HG03521 (cell line): ENCODE data around the gene CHMP1A.

ENCODE experiments used
- ATAC-seq: cut with Tn5 transposase; IDR thresholded peaks from one replicate; pipeline ENCODE4 v1.9.1; 2021; ENCODE audit warnings: mild to moderate bottlenecking, moderate library complexity; ENCODE audit not compliant: unreplicated experiment

The CHMP1A gene

DNA sequence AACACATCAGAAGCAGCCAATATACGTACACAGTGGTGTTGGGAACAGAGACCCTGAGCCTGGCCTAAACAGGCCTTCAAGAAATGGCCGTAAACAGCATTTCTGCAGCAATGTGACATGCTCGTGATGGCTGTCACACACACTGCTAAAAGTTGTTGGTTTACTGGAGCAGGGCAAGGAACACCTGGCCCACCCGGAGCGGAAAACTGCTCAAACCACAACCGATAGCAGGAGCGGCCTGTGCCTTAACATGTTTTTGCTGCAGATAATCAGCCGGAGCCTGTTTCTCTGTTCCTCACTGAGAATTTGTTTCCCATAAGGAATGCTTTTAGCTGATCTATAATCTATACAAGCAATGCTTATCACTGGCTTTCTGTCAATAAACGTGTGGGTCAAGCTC, 50.1 kb downstream of the CHMP1A start:
- ATAC-seq, result no peak

DNA sequence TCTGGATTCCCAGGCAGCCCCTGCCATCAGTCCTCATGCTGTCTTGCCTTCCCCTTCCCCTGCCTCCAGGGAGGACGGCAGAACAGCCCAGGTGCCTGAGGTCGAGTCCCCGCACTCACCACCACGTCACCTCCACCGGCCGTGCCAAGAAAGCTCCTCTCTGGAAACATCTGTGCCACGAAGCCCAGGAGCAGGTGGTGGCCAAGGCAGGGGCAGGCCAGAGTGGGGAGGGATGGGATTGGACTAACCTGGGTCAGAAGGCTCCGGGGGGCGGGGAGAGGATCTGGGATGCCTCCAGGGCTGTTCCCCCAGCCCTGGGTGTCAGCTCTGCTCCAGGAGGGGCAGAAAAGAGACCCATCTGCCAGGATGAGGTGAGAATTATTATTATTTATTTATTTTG, 51.5 kb downstream of the CHMP1A start:
- ATAC-seq, result no peak

DNA sequence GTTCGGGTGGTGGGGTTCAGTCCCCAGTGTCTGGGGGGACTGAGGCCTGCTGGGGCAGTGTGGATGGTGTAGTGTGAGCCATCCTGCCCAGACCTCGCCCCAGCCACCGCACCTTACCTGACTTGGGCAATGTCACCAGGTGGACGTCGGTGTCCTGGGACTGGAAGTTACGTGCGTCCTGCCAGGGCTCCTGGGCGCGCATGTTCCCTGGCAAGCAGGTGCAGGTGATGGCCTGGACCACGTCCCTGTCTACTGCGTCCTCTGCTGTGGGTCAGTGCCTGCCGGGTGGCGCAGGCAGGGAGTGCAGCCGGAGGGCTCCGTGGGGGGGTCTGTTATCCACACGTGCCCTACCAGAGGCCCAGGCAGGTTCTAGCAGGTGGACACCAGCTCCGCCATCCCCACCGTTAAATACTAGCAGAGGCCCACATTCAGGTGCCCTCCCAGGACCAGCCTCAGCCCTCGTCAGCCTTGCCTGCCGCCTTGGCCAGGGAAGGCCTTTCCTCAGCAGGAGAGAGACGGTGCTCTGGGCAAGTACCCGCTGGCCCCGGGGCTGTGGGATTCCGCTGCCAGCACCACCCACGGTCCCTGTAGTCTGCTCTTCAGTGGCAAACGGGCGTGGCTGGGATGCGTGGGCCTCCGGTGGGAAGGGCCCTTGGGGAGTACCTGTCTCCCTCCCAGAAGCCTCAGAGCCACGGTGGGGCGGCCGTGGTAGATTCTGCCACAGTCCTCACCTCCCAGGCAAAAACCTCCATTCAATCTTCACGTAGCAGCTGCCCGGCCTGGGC, 52.1 kb downstream of the CHMP1A start:
- ATAC-seq, result no peak

DNA sequence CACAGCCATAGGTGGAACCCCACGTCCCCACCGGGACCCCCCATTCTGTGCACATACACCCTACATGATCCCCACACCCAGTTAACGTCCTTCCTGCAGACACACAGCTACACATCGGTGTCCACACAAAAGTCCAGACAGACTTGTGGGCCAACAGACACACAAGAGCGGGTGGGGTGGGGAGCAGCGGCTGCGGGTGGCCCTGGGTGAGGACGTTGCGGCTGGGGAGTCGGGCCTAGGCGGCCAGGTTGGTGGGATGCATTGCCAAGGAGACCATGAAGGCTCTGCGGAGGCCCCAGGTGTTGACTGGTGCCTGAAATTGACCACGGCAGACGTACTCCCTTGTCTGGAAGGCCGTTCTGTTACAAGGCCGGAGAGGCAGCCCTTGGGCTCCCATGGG, 52.7 kb downstream of the CHMP1A start:
- no peak for ATAC-seq

DNA sequence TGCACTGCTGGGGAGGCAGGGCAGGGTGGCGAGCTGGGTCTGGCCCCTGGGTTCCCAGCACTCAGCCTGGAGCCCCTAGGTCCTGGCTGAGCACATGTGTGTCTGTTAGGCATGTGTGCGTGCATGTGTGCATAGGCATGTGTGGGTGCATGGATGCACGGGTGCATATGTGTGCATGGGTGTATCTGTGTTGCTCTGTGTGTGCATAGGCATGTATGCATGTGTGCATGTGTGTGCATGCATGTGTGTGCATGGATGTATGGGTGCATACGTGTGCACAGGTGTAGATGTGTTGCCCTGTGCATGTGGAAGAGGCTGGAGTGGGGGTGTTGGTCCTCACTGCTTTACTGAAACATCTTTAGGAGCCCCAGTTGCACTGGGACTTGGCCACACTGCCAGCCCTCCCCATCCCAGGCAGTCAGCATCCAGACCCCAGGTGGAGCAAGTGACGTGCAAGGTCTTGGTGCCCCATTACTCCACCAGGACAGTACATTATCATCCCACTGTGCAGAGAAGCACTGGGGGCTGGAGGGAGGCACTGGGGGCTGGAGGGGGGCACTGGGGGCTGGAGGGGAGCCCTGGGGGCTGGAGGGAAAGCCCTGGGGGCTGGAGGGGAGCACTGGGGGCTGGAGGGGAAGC, 54.4 kb downstream of the CHMP1A start:
- no peak for ATAC-seq

DNA sequence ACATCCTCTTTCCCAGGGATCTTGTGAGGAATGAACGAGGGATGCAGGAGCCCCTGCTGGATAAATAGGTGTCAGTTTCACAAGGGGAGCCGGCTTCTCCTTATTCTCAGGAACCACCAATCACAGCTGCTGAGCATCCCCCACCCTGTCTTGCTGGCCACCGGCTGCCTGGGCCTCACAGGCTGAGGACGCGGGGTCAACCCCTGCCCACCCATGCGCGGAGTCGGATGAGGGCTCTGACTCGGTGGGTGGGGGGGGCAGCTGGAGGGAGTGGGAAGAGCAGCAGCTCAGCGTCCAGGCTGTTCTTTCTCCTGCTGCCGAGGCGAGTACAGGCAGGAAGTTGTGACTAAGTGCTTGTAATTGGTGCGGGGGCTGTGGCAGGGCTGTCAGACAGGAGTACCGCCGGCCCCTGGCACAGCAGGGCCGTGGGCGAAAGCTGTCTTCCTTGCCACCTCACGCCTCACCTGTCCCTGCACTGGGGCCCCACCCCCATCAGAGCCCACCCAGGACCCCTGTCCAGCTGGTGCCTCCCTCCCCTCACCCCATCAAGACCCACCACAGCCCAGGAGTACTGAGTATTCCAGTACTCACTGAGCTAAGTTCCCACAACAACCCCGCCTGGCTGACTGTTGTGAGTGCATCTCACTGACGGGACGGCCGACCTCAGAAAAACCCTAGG, 55.1 kb downstream of the CHMP1A start:
- ATAC-seq, result no peak

DNA sequence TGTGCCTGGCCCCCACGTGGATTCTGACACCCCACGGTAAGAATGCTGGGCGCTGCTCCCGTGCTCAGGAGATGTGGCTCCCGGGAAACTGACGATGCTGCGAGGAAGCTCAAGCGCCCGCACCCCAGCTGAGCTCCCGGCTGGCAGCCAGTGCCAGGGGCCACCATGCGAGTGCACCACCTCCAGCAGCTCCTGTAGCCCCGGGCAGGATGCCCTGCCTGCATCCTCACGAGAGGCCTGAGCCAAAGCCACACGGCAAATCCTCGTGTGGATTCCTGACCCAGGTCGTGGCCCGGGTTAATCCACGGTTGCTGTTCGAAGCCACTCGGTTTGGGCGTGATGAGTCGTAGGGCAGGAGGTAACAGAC, 55.6 kb downstream of the CHMP1A start:
- ATAC-seq, result no peak

DNA sequence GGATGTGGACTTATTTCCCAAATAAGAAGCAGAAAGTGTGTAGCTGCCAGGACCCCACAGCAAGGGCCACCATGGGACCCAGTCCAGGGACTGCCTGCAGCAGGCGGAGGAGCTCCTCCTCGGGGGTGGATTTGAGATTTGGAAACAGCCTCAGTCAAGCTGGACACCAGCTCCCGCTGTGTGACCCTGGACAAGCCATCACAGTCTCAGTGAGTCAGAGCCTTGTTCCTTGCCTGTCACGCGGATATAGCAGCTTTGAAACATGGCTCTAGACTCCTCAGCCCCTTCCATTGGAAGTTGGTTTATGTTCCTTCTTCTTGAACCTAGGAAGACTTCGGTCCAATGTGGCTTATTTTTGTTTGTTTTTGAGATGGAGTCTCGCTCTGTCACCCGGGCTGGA, 56.6 kb downstream of the CHMP1A start:
- no peak for ATAC-seq

DNA sequence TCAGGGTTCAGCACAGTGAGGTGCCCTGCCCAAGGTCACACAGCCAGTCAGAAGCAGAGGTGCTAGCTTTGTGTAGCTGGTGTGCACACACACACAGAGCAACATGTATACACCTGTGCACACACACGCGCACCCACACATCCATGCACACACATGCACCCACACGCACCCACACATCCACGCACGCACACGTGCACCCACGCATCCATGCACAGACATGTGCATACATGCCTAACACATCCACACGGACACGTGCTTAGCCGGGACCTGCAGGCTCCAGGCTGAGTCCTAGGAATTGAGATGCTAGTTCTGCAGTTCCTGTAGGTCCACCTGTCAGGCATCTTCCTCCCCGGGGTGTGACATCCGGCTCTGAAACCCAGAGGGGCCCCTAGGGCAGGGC, 57.1 kb downstream of the CHMP1A start:
- ATAC-seq, result no peak

DNA sequence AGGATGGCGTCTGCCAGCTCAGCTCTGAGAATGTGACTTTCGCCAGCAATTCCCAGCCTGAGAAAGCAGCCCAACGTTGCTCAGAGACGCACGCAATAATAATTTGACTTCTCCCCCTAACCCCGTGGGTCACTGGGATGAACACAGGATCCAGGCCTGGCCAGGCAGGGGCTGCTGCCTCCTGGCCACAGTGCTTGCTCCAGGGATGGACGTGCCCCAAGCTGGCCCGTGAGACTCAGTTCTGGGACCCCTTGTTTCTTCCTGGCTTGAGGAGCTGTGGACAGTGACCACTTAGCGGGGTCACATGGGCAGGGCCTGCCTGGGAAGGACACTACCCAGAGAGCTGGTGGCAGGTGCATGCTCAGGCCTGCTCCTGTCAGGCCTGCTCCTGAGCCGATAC, 57.6 kb downstream of the CHMP1A start:
- ATAC-seq, result no peak

DNA sequence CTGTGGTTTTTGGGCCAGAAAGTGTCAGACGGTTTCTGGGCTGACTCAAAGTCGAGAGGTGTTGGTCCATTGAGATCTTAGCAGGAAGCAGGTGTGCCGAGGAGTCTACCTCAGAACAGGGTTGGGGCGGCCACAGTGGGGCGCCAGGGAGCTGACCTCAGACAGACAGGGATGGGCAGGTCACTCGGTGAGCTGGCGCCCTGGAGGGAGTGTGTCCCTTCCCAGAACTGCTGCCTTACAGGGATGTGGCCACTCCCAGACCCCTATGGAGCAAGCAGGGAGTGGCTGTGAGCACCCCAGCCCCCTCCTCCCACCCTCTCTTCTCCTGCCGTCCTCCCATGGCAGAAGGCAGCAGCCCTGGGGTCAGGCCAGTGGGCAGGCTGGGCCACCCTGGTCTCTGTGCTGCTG, 58.1 kb downstream of the CHMP1A start:
- ATAC-seq, result no peak

DNA sequence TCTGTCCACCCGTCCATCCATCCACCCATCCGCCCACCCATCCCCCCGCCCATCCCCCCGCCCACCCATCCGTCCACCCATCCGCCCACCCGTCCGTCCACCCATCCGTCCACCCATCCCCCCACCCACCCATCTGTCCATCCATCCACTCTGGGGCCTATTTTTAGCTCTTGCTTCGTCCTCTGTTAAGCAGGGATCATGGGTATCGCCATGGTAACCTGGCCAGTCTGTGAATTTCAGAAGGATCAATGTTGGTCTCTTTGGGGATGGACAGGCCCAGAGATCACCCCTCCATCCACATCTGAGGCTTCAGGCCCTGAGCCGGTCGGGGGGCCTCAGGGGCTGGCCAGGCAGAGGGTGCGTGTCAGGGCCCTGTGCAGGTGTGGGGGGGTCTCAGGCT, 59.3 kb downstream of the CHMP1A start:
- ATAC-seq, result no peak

DNA sequence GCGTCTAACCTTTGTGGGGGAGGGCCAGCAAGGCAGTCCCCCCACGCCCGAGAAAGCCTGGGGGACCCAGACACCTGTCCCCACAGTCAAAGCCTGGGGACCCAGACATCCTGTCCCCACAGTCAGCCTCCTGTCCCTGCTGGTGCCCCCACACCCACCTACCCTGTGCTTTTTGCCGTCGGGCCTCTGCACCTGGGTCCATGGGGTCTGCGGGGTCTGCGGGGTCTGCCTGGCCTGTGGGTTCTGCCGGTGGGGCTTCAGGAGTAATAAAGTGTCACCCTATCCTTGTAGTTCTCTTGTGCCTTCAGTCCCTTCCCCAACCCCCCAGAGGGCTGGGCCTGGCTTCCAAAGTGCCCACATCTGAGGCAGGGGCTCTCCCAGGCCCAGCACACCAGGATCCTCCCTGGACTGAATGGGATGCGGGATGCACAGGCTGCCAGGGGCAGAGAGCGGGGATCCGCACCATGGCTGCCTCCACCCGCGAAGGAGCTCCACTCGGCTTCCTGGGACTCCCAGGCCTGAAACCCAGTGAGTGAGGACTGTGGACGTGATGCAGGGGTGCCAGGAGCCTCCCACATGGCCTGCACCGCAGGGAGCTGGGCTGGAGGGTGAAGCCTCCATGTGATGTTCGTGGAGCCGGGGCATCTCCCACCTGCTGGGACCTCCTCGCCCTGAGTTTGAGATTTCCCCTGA, 60.4 kb downstream of the CHMP1A start:
- ATAC-seq, result no peak

DNA sequence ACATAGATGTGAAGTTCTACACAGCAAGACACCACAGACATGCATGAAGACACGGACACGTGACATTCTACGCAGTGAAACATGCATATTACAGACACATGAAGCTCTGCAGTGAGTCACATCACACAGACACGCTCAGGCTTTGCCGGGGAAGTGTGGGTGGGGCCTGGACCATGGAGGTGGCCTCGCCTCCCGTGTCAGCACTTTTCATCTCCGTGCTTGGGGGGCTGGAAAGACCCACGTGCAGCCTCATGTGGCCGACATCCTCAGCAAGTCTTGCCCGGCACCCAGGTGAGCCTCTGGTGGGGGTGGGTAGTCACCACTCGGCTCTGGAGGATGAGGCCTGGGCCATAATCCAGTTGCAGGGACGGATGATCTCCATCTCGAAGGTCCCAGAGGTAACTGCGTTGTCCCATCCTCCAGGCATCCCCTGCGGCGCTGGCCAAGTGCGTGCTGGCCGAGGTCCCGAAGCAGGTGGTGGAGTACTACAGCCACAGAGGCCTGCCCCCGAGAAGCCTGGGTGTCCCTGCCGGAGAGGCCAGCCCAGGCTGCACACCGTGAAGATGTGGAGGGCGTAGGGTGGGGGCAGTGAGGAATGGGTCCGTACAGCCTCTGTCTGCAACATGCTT, 61.3 kb downstream of the CHMP1A start:
- no peak for ATAC-seq

DNA sequence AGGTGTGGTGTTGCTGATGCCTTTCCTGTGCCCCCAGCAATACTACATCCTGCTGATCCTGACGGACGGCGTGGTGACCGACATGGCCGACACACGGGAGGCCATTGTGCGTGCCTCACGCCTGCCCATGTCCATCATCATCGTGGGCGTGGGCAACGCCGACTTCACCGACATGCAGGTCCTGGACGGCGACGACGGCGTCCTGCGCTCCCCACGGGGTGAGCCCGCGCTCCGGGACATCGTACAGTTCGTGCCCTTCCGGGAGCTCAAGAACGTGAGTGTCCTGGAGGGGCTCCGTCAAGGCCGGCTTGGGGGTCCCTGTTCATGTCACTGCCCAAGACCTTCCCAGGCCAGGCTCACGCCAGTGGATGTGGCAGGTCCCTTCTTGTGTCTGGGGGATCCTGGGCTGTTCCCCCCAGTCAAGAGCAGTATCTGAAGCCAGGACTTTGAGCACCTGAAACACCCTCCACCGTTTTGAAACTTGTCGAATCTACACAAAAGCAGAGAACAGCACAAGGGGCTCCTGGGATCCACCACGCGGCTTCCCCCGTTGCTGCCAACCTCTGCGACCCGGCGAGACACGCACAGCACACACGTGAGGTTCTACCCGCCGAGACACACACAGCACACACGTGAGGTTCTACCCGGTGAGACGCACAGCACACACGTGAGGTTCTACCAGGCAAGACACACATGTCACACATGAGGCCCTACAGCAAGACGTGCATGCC, 62.0 kb downstream of the CHMP1A start:
- ATAC-seq, result no peak
